Erythroblast (primary cell): ENCODE results near the gene CHST15.

Experiments
- GATA1 ChIP-seq: IDR thresholded peaks from 2 replicates; pipeline ENCODE4 v1.6.1; 2011; ENCODE audit warnings: low read depth, mild to moderate bottlenecking, control low read depth, low read length, moderate library complexity
- POLR2A ChIP-seq: IDR thresholded peaks from 2 replicates; pipeline ENCODE4 v1.6.1; 2011; ENCODE audit warnings: mild to moderate bottlenecking, low read length

DNA sequence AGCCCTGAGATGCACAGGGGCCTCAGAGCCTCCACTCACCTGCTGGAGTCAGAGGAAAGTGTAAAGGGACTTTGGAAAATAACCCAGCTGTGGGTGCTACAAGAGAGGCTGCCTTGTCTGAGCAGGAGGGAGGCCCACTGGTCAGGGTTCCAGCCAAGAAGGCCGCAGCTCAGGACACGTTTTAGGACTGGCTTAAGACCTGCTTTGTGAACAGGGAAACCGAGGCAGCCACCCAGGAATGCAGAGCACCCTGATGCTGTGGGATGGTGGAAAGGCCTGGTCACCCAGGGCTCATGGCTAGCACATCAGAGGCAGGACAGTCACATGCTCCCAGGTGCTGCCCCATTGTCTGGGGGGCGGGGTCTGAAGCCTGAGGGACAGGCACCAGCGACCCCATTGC lies 38.9 kb upstream of the CHST15 start:
- TF ChIP-seq POLR2A (no peak), GATA1 (no peak)
